KBM-7 (cell line): Measurements from ENCODE around the gene C1D.
"Not testable (repeated sequence)": the region's sequence is repeated elsewhere in the genome, so short reads cannot be mapped to it uniquely, and the experiment has no call there.

ENCODE experiments used
- DNase-seq: peaks from one replicate; pipeline ENCODE4 v3.0.0-alpha.2; 2015
- in situ Hi-C: fragments of 300-500 bp; cut with MboI; formaldehyde crosslinking; loops from 2 replicates; pipeline ENCODE4 v1.14.3; 2020; ENCODE audit warnings: low sequenced_read_pairs, low pct_unique_long_range_greater_than_20kb, mixed read lengths

Gene C1D

GRCh38 chr2:68062680-68063387, at the start of gene C1D:
C1D (minus strand) TSS chr2:68063004; CDS start chr2:68047310, 15,694 bp downstream.
- in situ Hi-C loops = no loop called here
- DNase-seq = peak; percentile 97

- in situ Hi-C loops = no loop called here
- peak; percentile 26 for DNase-seq
These were observed 47.3 kb upstream of the C1D start for GRCh38 chr2:68110102-68110501.

- in situ Hi-C loops = no loop called here
These were observed 45.3 kb upstream of the C1D start for GRCh38 chr2:68108120-68108519.

GRCh38 chr2:68107475-68107874, 44.7 kb upstream of the C1D start:
- in situ Hi-C loops = no loop called here
- DNase-seq = no peak

More at GRCh38 chr2:68108120-68108519, 45.3 kb upstream of the C1D start:
- no peak for DNase-seq

- no peak for DNase-seq
- in situ Hi-C loops = no loop called here
These were observed 41.5 kb upstream of the C1D start for GRCh38 chr2:68104111-68104835.

GRCh38 chr2:68103709-68104055, 40.9 kb upstream of the C1D start:
- in situ Hi-C loops = no loop called here
- no peak for DNase-seq

- in situ Hi-C loops = no loop called here
- no peak for DNase-seq
These were observed 40.4 kb upstream of the C1D start for GRCh38 chr2:68103030-68103708.

GRCh38 chr2:68100189-68100588, 37.4 kb upstream of the C1D start:
- in situ Hi-C loops = no loop called here
- peak; percentile 30 for DNase-seq

- in situ Hi-C loops = no loop called here
- DNase-seq = no peak
These were observed 36.5 kb upstream of the C1D start for GRCh38 chr2:68099260-68099659.

- DNase-seq = no peak
- in situ Hi-C loops = no loop called here
These were observed 35.5 kb upstream of the C1D start for GRCh38 chr2:68098291-68098797.

- no peak for DNase-seq
- in situ Hi-C loops = no loop called here
These were observed 31.3 kb upstream of the C1D start for GRCh38 chr2:68094111-68094510.

- in situ Hi-C loops = no loop called here
- DNase-seq = no peak
These were observed 30.8 kb upstream of the C1D start for GRCh38 chr2:68093634-68094033.

GRCh38 chr2:68091439-68092034, 28.7 kb upstream of the C1D start:
- in situ Hi-C loops = no loop called here
- DNase-seq = no peak

- DNase-seq = no peak
- in situ Hi-C loops = no loop called here
These were observed 27.2 kb upstream of the C1D start for GRCh38 chr2:68089961-68090360.

GRCh38 chr2:68088940-68089339, 26.1 kb upstream of the C1D start:
- no peak for DNase-seq
- in situ Hi-C loops = no loop called here

- in situ Hi-C loops = no loop called here
- no peak for DNase-seq
These were observed 23.4 kb upstream of the C1D start for GRCh38 chr2:68086166-68086565.

GRCh38 chr2:68083346-68083745, 20.5 kb upstream of the C1D start:
- no peak for DNase-seq
- in situ Hi-C loops = no loop called here

GRCh38 chr2:68074050-68074449, 11.2 kb upstream of the C1D start:
- in situ Hi-C loops = no loop called here
- no peak for DNase-seq

GRCh38 chr2:68063797-68064646, 1.2 kb upstream of the C1D start:
- DNase-seq, in situ Hi-C loops: not testable (repeated sequence)
